Measurements from ENCODE around the gene RAPGEF5.

Gene RAPGEF5

GRCh38 chr7:22182149-22182548 is 174.8 kb downstream of the RAPGEF5 start:
- no peak for DNase-seq

DNA sequence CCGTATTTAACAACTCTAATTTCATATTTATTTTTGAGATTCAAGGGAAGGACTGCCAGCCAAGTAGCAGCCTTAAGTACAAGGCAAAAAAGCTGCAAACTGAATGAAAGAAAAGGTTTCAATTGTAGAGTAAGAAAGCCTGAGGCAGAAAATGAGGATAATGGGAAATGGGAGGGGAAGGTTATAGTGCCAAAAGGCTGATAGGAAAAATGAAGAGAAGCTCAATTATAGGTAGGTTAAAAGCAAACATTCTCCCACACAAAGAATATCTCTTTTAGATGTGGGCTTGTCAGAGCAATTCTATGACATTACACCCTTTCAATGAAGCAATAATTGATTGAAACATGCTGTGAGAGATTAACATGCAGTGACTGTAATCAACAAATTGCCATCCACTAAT is 175.3 kb downstream of the RAPGEF5 start:
- no peak for DNase-seq

GRCh38 chr7:22179442-22179879 is 177.5 kb downstream of the RAPGEF5 start:
- DNase-seq = no peak

GRCh38 chr7:22178735-22179134 is 178.2 kb downstream of the RAPGEF5 start:
- no peak for DNase-seq

- no peak for DNase-seq
These were observed 180.1 kb downstream of the RAPGEF5 start for GRCh38 chr7:22176791-22177412.

DNA sequence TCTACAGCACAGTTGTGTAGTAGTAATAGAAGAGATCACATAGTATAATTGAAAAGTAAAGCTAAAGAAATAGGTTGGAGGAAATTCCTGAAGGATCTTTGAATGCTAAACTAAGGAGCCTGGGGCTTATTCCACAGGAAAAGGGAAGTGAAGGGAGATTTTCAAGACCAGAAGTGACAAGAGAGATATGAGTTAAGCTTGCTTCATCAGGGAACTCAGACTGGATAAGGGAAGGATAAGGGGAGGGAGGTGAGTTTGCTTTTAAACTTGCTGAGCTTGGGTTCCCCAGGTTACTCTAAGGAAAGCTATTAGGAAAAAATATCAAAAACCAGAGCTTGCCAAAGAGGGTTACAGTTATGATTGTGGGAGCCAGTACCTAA is 182.4 kb downstream of the RAPGEF5 start:
- DNase-seq = no peak

GRCh38 chr7:22173685-22174573 is 183.0 kb downstream of the RAPGEF5 start:
- no peak for DNase-seq

GRCh38 chr7:22168129-22168634 is 188.8 kb downstream of the RAPGEF5 start:
- no peak for DNase-seq

DNA sequence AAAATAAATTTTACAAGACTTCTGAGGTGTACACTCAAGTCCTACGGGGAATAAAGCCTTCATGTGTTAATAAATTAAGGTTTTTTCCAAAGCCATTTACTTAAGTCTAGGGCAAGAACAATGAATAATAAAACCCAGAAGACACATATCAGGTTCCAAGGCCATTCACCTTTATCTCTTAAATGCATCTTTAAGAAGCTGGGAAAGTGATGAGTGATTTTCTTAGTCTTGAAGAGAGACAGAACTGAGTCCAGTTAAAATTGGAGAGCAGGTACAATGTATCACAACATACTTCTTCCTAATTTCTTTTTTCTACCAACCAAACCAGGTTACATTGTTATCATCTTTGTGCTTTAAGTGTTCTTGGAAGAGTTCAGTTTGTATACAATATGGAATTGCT is 189.5 kb downstream of the RAPGEF5 start:
- DNase-seq = no peak

GRCh38 chr7:22166928-22167327 is 190.0 kb downstream of the RAPGEF5 start:
- DNase-seq = no peak

GRCh38 chr7:22159341-22159740 is 197.6 kb downstream of the RAPGEF5 start:
- DNase-seq = no peak

DNA sequence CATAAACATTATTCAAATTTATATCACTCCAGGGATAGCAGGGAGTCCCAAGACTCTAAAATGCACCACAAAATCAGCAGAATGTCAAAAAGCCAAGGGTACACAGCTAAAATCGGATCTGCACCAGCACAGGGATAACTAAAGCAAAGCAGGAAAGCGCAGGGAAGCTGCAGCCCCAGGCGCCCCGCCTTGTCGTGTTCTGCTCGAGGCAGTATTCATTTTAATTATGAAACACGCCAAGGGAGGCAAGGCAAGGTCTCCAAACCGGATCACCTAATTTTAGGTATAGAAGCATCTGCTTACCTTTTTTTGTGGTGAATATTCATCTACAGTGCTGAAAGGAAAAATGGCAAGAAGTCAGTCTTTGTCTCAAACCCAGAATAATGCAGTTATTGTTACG is 199.4 kb downstream of the RAPGEF5 start:
- DNase-seq = no peak

DNA sequence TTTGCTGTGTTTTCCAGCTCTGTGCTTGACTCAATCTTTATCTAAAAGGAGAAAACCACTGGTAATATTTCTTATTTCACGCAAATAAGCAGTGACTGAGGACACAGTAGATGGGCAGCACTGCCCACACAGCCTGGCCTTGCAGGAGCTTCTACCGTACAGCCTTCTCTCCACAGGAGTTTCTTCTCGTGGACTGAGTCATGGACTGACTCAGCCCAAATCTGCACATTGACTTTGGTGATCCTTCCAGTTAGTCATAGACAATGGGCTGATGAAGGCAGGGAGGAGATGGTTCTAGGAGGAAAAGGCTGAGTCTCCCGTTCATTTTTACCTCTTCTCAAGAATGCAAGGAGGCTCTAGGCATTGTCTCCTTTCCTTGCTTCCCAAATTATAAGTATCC is 200.7 kb downstream of the RAPGEF5 start:
- no peak for DNase-seq

GRCh38 chr7:22154143-22154529 is 202.8 kb downstream of the RAPGEF5 start:
- DNase-seq = no peak

GRCh38 chr7:22153432-22154142 is 203.4 kb downstream of the RAPGEF5 start:
- DNase-seq = no peak

GRCh38 chr7:22152690-22153089 is 204.3 kb downstream of the RAPGEF5 start:
- no peak for DNase-seq

GRCh38 chr7:22151901-22152300 is 205.1 kb downstream of the RAPGEF5 start:
- no peak for DNase-seq

DNA sequence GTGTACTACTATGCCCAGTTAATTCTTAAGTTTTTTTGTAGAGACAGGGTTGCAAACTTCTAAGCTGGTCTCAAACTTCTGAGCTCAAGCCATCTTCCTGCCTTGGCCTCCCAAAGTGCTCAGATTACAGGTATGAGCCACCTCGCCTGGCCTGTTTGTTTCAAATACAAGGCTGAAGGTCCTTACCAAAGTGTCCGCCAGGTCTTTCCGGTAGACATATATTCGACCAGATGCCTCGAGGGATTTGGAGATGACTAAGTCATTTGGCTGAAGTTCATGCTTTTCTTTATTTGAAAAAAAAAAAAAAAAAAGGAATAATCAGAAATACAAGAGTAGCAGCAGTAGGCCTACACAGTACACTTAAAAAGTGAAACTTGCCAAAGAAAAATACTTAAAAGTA is 206.7 kb downstream of the RAPGEF5 start:
- no peak for DNase-seq

GRCh38 chr7:22147868-22148267 is 209.1 kb downstream of the RAPGEF5 start:
- DNase-seq = no peak

DNA sequence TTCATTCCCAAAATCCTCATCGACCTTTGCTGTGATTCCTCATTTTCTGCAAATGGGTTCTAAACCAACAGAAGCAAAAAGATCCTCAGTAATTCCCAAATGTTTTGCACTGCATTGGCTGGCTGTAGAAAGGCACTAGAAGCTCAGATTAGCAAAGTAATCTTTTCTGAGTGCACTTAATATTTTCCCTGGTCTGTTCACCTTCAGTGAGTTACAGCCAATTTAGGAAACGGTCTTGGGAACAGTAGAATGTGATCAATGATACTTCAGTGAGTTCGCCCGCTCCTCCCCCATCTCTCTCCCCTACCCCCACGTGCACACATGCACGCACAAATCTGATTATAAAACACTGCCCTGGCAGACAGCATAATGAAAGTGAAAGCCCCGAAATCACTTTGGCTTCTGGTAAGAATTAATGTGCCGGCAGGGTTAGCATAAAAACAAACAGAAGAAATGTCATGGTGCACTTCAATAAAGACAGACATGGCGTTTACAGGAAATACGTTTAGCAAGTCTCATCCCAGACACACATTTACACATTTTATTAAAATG is 209.9 kb downstream of the RAPGEF5 start:
- no peak for DNase-seq

DNA sequence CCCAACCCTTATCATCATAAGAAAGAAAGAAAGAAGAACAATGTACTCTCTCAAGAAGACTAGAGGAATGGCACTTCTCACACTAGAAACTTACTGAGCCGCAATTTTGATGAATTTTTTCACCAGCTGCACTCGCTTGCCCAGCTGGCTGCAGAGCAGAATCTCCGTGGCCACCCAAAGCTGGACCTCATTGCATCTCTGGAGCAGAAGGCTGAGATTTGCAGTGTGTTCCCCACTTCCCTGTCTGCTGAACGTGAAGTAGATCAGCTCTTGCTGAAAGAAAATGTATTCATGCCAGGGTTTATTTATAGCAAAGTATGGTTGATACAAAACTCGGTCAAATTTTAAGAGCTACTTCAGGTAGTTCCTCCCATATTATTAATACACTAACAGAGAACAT is 212.0 kb downstream of the RAPGEF5 start:
- no peak for DNase-seq

GRCh38 chr7:22143491-22143890 is 213.5 kb downstream of the RAPGEF5 start:
- no peak for DNase-seq

GRCh38 chr7:22142572-22142971 is 214.4 kb downstream of the RAPGEF5 start:
- DNase-seq = no peak

All from NCI-H1105 treated with DMSO at 0.1 percent for 48 hours (cell line).